ENCODE data around the gene ADAMTSL2. TPM values are rescaled to one million over a fixed set of nuclear protein-coding genes. Genes with fewer than 3 reads are reported as not detected.

ADAMTSL2 gene
- polyA plus RNA-seq, 1 donor (not counting 4 experiments of a cell fraction or from before 2014, with no cell fraction given) = not detected

DNA sequence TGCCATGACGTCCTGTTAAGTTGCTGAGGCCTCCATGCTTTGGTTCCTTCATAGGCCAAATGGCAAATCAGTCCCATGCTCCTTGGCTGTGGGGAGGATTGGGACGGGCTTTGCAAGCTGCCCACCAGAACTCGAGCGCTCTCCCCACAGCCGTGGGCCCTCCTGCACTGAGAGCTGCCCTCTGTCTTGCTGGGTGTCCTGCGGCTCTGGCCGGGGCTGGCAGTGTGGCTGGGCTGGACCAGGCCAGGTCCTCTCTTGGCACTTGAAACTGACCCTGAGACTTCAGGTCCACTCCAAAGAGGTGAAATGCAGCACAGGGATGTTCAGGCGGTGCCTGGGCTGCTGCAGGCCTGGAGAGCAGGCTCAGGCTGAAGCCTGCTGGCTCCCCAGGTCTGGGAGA, 16.8 kb upstream of the ADAMTSL2 start:
- DNase-seq (ENCODE audit: low read depth, low spot score) (no peak), FAIRE-seq (no peak)
- no peak overlapping the region for H3K27ac ChIP-seq (ENCODE audit: control insufficient read depth, insufficient read depth, low read length)
- TF ChIP-seq, protein P1, sequence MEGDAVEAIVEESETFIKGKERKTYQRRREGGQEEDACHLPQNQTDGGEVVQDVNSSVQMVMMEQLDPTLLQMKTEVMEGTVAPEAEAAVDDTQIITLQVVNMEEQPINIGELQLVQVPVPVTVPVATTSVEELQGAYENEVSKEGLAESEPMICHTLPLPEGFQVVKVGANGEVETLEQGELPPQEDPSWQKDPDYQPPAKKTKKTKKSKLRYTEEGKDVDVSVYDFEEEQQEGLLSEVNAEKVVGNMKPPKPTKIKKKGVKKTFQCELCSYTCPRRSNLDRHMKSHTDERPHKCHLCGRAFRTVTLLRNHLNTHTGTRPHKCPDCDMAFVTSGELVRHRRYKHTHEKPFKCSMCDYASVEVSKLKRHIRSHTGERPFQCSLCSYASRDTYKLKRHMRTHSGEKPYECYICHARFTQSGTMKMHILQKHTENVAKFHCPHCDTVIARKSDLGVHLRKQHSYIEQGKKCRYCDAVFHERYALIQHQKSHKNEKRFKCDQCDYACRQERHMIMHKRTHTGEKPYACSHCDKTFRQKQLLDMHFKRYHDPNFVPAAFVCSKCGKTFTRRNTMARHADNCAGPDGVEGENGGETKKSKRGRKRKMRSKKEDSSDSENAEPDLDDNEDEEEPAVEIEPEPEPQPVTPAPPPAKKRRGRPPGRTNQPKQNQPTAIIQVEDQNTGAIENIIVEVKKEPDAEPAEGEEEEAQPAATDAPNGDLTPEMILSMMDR (optimal IDR thresholded peaks at IDR 0.05 in 1 of 3, IDR thresholded peaks at IDR 0.05 in 1 of 3, conservative IDR thresholded peaks at IDR 0.05 in 1 of 3; ENCODE audit: extremely low read depth in 1 of 3, insufficient read depth in 2 of 3, low read length in 3 of 3) = no peak
- no peak for TF ChIP-seq EZH2 (IDR thresholded peaks at IDR 0.05; ENCODE audit: low read length)
- H3K27me3 ChIP-seq (ENCODE audit: control insufficient read depth, extremely low read depth, insufficient read depth, low read length) = peaks cover 23% of the 10 kb centered on the region
- H3K9ac ChIP-seq (ENCODE audit: control insufficient read depth, extremely low read depth, insufficient read depth, low read length) = no peak overlapping the region
- no peaks in the 10 kb centered on the region for H3K9me3 ChIP-seq (ENCODE audit: control insufficient read depth, low read depth, low read length)
- no peaks in the 10 kb centered on the region for H3K9me1 ChIP-seq (ENCODE audit: control insufficient read depth, extremely low read depth, insufficient read depth, low read length)
- no peaks in the 10 kb centered on the region for H3K36me3 ChIP-seq (ENCODE audit: control insufficient read depth in 2 of 2, extremely low read depth in 1 of 2, insufficient read depth in 2 of 2, low read length in 2 of 2)
- H3K4me3 ChIP-seq (ENCODE audit: control insufficient read depth in 2 of 3, extremely low read depth in 1 of 3, insufficient read depth in 2 of 3, low read depth in 1 of 3, low read length in 3 of 3) = no peak overlapping the region
- H2AFZ ChIP-seq (ENCODE audit: control insufficient read depth, low read length) = no peak overlapping the region
- dilution Hi-C loops (cut with MboI; ENCODE audit: extremely low pct_ligation_motif_present, low sequenced_read_pairs) = no loop called here
- no peak overlapping the region for H3K4me2 ChIP-seq (ENCODE audit: control insufficient read depth, extremely low read depth, insufficient read depth, low read depth, low read length)
- no peaks in the 10 kb centered on the region for H3K4me1 ChIP-seq (ENCODE audit: control insufficient read depth, extremely low read depth, insufficient read depth, low read length)
- H4K20me1 ChIP-seq (ENCODE audit: control insufficient read depth, extremely low read depth, insufficient read depth, low read length) = peaks cover 2% of the 10 kb centered on the region
- no peaks in the 10 kb centered on the region for H3K79me2 ChIP-seq (ENCODE audit: control insufficient read depth, insufficient read depth, low read length)

DNA sequence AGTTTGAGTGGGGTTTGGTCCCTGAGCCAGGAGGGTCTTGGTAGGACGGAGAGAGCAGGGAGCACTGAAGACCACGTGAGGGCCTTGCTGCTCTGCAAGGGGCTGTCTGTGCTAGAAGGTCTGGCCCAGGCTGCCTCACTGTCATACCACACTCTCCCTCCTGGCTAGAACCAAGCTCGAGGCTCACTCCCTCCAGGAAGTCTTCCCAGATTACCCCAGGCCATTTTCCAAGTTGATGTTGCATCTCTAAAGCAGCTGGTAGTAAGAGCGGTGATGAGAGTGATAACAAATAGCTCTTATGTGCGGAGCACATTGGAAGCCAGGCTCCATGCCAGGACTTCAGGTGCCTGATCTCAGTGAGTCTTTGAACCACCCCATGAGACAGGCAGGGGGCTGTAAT, 16.3 kb upstream of the ADAMTSL2 start:
- Histone ChIP-seq H3K9me3 (ENCODE audit: control insufficient read depth, low read depth, low read length) (no peaks in the 10 kb centered on the region), H3K9me1 (ENCODE audit: control insufficient read depth, extremely low read depth, insufficient read depth, low read length) (no peaks in the 10 kb centered on the region), H3K4me3 (ENCODE audit: control insufficient read depth in 2 of 3, extremely low read depth in 1 of 3, insufficient read depth in 2 of 3, low read depth in 1 of 3, low read length in 3 of 3) (no peak overlapping the region), H3K4me2 (ENCODE audit: control insufficient read depth, extremely low read depth, insufficient read depth, low read depth, low read length) (no peak overlapping the region), H3K36me3 (ENCODE audit: control insufficient read depth in 2 of 2, extremely low read depth in 1 of 2, insufficient read depth in 2 of 2, low read length in 2 of 2) (no peaks in the 10 kb centered on the region), H2AFZ (ENCODE audit: control insufficient read depth, low read length) (no peak overlapping the region), H3K9ac (ENCODE audit: control insufficient read depth, extremely low read depth, insufficient read depth, low read length) (no peak overlapping the region), H3K4me1 (ENCODE audit: control insufficient read depth, extremely low read depth, insufficient read depth, low read length) (no peaks in the 10 kb centered on the region), H4K20me1 (ENCODE audit: control insufficient read depth, extremely low read depth, insufficient read depth, low read length) (peaks cover 2% of the 10 kb centered on the region), H3K27me3 (ENCODE audit: control insufficient read depth, extremely low read depth, insufficient read depth, low read length) (peaks cover 26% of the 10 kb centered on the region), H3K79me2 (ENCODE audit: control insufficient read depth, insufficient read depth, low read length) (no peaks in the 10 kb centered on the region), H3K27ac (ENCODE audit: control insufficient read depth, insufficient read depth, low read length) (no peak overlapping the region)
- dilution Hi-C loops (cut with MboI; ENCODE audit: extremely low pct_ligation_motif_present, low sequenced_read_pairs) = no loop called here
- TF ChIP-seq, protein P1 (optimal IDR thresholded peaks at IDR 0.05 in 1 of 3, IDR thresholded peaks at IDR 0.05 in 1 of 3, conservative IDR thresholded peaks at IDR 0.05 in 1 of 3; ENCODE audit: extremely low read depth in 1 of 3, insufficient read depth in 2 of 3, low read length in 3 of 3) = no peak
- TF ChIP-seq EZH2 (IDR thresholded peaks at IDR 0.05; ENCODE audit: low read length) = no peak
- FAIRE-seq = no peak
- no peak for DNase-seq (ENCODE audit: low read depth, low spot score)
